OCI-LY7 (cell line): ENCODE measurements around the gene CHPT1. TPM values are rescaled to one million over a fixed set of nuclear protein-coding genes. Genes with fewer than 3 reads are reported as not detected.

Source experiments
- BruUV-seq: library from RNA; stranded (reverse); fragments of 400-500 nt; replicated peaks from 2 replicates; lab custom pipeline; 2021; lab: Mats Ljungman, UMichigan
- CTCF ChIA-PET: fragments of 300-600 bp; sonication (Branson Sonifier 250); formaldehyde crosslinking; loops from one replicate; lab custom pipeline; 2022; ENCODE audit warnings: antibody characterized with exemption; ENCODE audit not compliant: unreplicated experiment; lab: Charles Lee
- POLR2A ChIA-PET: fragments of 300-600 bp; sonication (Branson Sonifier 250); formaldehyde crosslinking; loops from one replicate; lab custom pipeline; 2022; ENCODE audit warnings: antibody characterized with exemption; lab: Charles Lee
- DNase-seq: peaks from one replicate; pipeline ENCODE4 v3.0.0-alpha.2; 2015; ENCODE audit warnings: low spot score
- H2AFZ ChIP-seq: fragments of 200-600 bp; sonication (generic), shearing (Covaris generic); 2 replicates; pipeline ENCODE4 v1.6.1; 2014; ENCODE audit warnings: mild to moderate bottlenecking, antibody characterized with exemption, low read length, moderate library complexity
- H3K27ac ChIP-seq: fragments of 200-600 bp; sonication (generic); 2 replicates; pipeline ENCODE4 v1.5.1; 2014; ENCODE audit warnings: mixed run types, low read depth, mild to moderate bottlenecking, moderate library complexity, low read length, inconsistent platforms; ENCODE audit not compliant: poor library complexity, severe bottlenecking
- H3K36me3 ChIP-seq: fragments of 200-600 bp; sonication (generic); 2 replicates; pipeline ENCODE4 v1.6.1; 2014; ENCODE audit warnings: mild to moderate bottlenecking, antibody characterized with exemption, low read length, moderate library complexity, mixed read lengths; ENCODE audit not compliant: insufficient read depth
- H3K4me1 ChIP-seq: fragments of 200-600 bp; sonication (generic); 2 replicates; pipeline ENCODE4 v1.5.1; 2014; ENCODE audit warnings: mild to moderate bottlenecking, low read length; ENCODE audit not compliant: insufficient read depth, poor library complexity, severe bottlenecking
- H3K4me2 ChIP-seq: fragments of 200-600 bp; sonication (generic); 2 replicates; pipeline ENCODE4 v1.6.1; 2014; ENCODE audit warnings: mild to moderate bottlenecking, low read length
- H3K4me3 ChIP-seq: fragments of 200-600 bp; sonication (generic); 2 replicates; pipeline ENCODE4 v1.5.1; 2014; ENCODE audit warnings: mild to moderate bottlenecking, low read depth, low read length; ENCODE audit not compliant: poor library complexity, severe bottlenecking
- H3K79me2 ChIP-seq: fragments of 200-600 bp; sonication (generic); 2 replicates; pipeline ENCODE4 v1.6.1; 2016; ENCODE audit warnings: low read depth, mild to moderate bottlenecking, low read length, moderate library complexity, mixed read lengths; ENCODE audit not compliant: insufficient read depth
- H3K9me2 ChIP-seq: fragments of 200-600 bp; sonication (generic); 2 replicates; pipeline ENCODE4 v1.6.1; 2016; ENCODE audit warnings: mild to moderate bottlenecking, low read length, mixed read lengths; ENCODE audit not compliant: insufficient read depth
- H3K9me3 ChIP-seq: fragments of 200-600 bp; sonication (generic); 2 replicates; pipeline ENCODE4 v1.6.1; 2014; ENCODE audit warnings: mild to moderate bottlenecking, mixed run types, low read length, mixed read lengths
- H4K20me1 ChIP-seq: fragments of 200-600 bp; sonication (generic); 2 replicates; pipeline ENCODE4 v1.6.1; 2014; ENCODE audit warnings: mild to moderate bottlenecking, antibody characterized with exemption, low read length, moderate library complexity, mixed read lengths; ENCODE audit not compliant: insufficient read depth
- CTCF ChIP-seq: fragments of 200-600 bp; sonication (generic); conservative IDR thresholded peaks from 2 replicates; pipeline ENCODE4 v1.5.1; 2014; ENCODE audit warnings: mild to moderate bottlenecking, antibody characterized with exemption, low read length, moderate library complexity, mixed read lengths
- EZH2phosphoT487 ChIP-seq: fragments of 200-600 bp; sonication (generic); IDR thresholded peaks from 2 replicates; pipeline ENCODE4 v1.6.1; 2018; ENCODE audit warnings: low read depth, borderline replicate concordance, mild to moderate bottlenecking, mixed run types, antibody characterized with exemption, low read length, moderate library complexity, mixed read lengths
- intact Hi-C: fragments of 100-400 bp; cut with micrococcal nuclease; formaldehyde crosslinking; loops from one replicate; pipeline ENCODE4 v1.10.0; 2022; ENCODE audit not compliant: unreplicated experiment
- total RNA-seq, 2 experiments: library from RNA; depleted of rRNA in 1 of 2; stranded (reverse); fragments of >200 nt in 1 of 2; shearing (Covaris generic) in 1 of 2; gene quantifications; 2 replicates each; pipeline ENCODE4 v1.2.3, GENCODE V29; 2014 to 2022

CHPT1 gene
- total RNA-seq, 2 experiments from 2014 or later, result 44.3 to 56.6 TPM

GRCh38 chr12:101775816-101776215 lies 78.4 kb downstream of the CHPT1 start:
- POLR2A ChIA-PET, result interaction anchor here (0.6 to 1.2 kb wide), 5 partner anchors 10 to 60 kb away, joined by 3 to 12 read pairs (median 4); no protein-coding TSS in a partner anchor
- H3K79me2 ChIP-seq, result no peaks in the 10 kb centered on the region
- H3K27ac ChIP-seq, result peak overlapping the region; percentile 20
- H2AFZ ChIP-seq, result no peak overlapping the region
- no peak for DNase-seq
- H3K9me2 ChIP-seq, result no peaks in the 10 kb centered on the region
- peaks cover 55% of the 10 kb centered on the region for H3K4me1 ChIP-seq
- intact Hi-C loops, result loop anchor here (10.0 kb wide), 1 partner anchor 709 kb away; the partner anchor contains the start of gene IGF1
- TF ChIP-seq CTCF, result no peak
- no peak for TF ChIP-seq EZH2phosphoT487
- CTCF ChIA-PET, result interaction anchor here (1.1 kb wide), 1 partner anchor 55 kb away, joined by 3 read pairs; the partner anchor contains the start of gene GNPTAB
- H3K36me3 ChIP-seq, result peaks cover 42% of the 10 kb centered on the region
- BruUV-seq, result no TSS peak
- H4K20me1 ChIP-seq, result no peaks in the 10 kb centered on the region
- no peak overlapping the region for H3K4me3 ChIP-seq
- H3K4me2 ChIP-seq, result 0 out of 2 replicates have a peak overlapping the region, but pooled peaks have one; percentile 6
- no peaks in the 10 kb centered on the region for H3K9me3 ChIP-seq

- no peak overlapping the region for H2AFZ ChIP-seq
Measured at GRCh38 chr12:101777485-101777884, 80.0 kb downstream of the CHPT1 start.

More at GRCh38 chr12:101777485-101777884, 80.0 kb downstream of the CHPT1 start:
- TF ChIP-seq CTCF, result no peak
- no peak for TF ChIP-seq EZH2phosphoT487
- ChIA-PET POLR2A (interaction anchor here (0.7 to 1.5 kb wide), 4 partner anchors 40 to 61 kb away, joined by 3 to 5 read pairs (median 4); no protein-coding TSS in a partner anchor), CTCF (interaction anchor here (0.8 to 1.3 kb wide), 2 partner anchors 44 to 53 kb away, joined by 3 read pairs; partner anchors contain the start of gene GNPTAB)
- DNase-seq, result no peak
- H3K4me2 ChIP-seq, result no peak overlapping the region
- no TSS peak for BruUV-seq
- H3K9me3 ChIP-seq, result no peaks in the 10 kb centered on the region
- no peaks in the 10 kb centered on the region for H4K20me1 ChIP-seq
- H3K27ac ChIP-seq, result no peak overlapping the region
- H3K36me3 ChIP-seq, result peaks cover 49% of the 10 kb centered on the region
- no peaks in the 10 kb centered on the region for H3K9me2 ChIP-seq
- intact Hi-C loops, result loop anchor here (10.0 kb wide), 1 partner anchor 707 kb away; the partner anchor contains the start of gene IGF1
- H3K4me3 ChIP-seq, result no peak overlapping the region
- H3K4me1 ChIP-seq, result peaks cover 43% of the 10 kb centered on the region
- H3K79me2 ChIP-seq, result no peaks in the 10 kb centered on the region
